Right lung (tissue), 5 donors: ENCODE measurements around the gene TSPAN9. TPM values are rescaled to one million over a fixed set of nuclear protein-coding genes. Genes with fewer than 3 reads are reported as not detected.
"Not testable (repeated sequence)": the region's sequence is repeated elsewhere in the genome, so short reads cannot be mapped to it uniquely, and the experiment has no call there.

ENCODE experiments used
- DNase-seq, 2 donors: peaks; one replicate each; pipeline ENCODE4 v3.0.0-alpha.2; 2013
- polyA plus RNA-seq, 5 donors: library from polyadenylated mRNA; unstranded; fragments of 120-200 nt; gene quantifications; one replicate each; pipeline versions ENCODE4 v1.2.1 to v1.2.3, GENCODE V29; 2013; ENCODE audit warnings: inconsistent platforms in 1 of 5, low replicate concordance in 1 of 5; ENCODE audit not compliant: insufficient read length in 5 of 5, insufficient read depth in 1 of 5

The TSPAN9 gene
- polyA plus RNA-seq, 5 donors: 81.2 to 102 (median 91.2) TPM

DNA sequence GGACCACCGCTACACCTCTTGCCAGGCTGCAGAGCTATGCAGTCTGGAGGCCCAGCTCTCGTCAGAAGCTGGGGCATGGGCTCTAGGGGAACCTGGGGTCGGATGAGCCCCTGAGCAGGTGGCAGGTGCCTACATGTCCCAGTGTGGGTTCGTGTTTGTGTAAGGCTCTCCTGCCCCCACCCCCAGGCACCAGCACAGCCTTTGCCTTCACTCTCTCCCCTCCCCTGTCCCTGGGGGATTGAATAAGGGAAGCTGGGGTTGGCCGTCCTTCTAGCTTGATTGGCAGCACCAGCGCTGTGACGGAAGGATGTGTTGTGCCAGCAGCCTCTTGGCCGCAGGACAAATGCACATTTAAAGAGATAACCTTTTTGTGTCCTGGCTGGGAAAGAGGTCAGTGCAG, 34.8 kb upstream of the TSPAN9 start:
- DNase-seq: no peak

DNA sequence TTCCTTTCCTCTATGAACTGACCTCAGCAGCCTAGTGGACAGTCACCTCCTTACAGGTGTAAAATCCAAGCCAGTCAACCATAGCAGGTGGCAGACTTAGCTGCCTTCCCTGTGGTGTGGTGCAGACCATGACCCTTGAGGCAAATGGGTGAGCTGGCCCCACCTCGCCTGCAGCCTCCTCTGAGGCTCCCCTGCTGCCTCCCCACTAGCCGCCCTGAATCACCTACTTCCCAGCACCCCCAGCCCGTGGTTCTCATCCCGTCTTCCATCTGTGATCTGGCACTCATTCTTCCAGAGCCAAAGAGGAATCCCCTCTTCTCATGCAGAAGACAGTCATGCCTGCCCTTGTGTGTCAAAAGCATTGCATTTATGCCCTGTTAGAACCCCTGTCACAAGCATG, 34.4 kb upstream of the TSPAN9 start:
- DNase-seq: no peak

DNA sequence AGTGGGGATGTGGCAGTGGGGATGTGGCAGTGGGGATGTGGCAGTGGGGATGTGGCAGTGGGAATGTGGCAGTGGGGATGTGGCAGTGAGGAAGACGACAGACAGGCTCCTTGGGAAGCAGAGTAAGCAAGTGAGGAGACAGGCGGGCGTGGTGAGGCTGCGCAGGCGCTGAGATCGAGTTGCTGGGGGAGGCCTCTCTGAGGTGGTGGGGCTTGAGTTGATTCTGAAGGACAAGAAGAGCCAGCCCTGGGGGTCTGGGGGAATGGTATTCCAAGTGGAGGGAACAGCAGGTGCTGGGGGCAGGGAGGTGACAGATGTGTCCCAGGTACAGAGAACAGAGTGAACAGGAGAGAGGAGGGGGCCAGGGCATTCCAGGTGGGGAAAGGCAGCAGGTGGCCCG, 33.8 kb upstream of the TSPAN9 start:
- no peak for DNase-seq

DNA sequence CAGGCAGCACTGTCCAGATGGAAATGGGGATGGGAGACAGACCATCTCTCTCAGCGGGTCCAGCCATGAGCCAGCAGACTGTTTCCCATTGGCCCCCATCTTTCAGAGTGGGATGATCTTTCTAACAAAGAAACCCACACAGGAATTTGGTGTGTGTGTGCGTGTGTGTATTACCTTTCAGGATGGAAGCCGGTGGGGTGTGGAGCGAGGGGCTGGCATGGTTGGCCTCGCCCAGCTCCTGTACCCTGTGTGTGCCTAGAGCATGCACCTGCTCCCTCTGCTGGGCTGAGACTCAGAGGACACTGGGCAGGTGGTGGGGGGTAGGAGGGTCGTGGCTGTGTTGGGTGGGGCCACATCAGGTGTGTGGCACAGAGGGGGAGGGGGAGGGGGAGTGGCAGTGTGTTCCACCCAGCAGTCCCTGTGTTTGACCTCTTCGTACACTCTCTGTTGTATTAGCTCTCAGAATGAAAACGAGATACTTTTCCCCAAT, 33.0 kb upstream of the TSPAN9 start:
- DNase-seq: no peak

DNA sequence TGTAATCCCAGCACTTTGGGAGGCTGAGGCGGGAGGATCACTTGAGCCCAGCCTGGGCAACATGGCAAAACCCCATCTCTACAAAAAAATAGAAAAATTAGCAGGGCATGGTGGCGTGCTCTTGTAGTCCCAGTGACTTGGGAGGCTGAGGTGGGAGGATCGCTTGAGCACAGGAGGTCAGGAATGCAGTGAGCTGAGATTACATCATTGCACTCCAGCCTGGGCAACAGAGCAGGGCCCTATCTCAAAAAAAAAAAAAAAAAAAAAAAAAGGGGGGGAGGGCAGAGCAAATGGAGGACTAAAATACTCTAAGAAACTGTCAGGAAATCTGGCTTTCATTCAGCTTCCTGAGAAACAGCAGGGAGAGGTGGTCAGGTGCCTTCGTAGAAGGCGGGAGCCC, 31.7 kb upstream of the TSPAN9 start:
- DNase-seq: no peak

DNA sequence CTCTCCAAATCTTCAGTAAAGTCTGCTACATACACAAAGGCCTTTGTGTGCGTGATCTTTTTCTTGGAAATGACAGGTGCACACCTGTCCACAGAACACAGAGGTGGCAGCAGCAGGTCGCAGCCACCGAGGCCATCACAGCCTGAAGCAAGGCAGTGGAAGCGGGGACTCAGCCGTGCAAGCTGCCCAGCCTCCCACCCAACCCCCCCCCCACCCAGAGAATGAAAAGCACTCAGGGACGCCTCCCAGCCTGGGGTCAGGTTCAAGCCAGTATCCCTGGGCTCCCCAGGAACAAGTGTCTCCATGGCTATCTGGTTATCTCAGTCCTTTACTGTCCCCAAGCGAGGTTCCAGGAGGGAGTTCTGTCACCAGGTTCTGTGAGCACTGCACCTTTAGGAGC, 31.2 kb upstream of the TSPAN9 start:
- DNase-seq: no peak

DNA sequence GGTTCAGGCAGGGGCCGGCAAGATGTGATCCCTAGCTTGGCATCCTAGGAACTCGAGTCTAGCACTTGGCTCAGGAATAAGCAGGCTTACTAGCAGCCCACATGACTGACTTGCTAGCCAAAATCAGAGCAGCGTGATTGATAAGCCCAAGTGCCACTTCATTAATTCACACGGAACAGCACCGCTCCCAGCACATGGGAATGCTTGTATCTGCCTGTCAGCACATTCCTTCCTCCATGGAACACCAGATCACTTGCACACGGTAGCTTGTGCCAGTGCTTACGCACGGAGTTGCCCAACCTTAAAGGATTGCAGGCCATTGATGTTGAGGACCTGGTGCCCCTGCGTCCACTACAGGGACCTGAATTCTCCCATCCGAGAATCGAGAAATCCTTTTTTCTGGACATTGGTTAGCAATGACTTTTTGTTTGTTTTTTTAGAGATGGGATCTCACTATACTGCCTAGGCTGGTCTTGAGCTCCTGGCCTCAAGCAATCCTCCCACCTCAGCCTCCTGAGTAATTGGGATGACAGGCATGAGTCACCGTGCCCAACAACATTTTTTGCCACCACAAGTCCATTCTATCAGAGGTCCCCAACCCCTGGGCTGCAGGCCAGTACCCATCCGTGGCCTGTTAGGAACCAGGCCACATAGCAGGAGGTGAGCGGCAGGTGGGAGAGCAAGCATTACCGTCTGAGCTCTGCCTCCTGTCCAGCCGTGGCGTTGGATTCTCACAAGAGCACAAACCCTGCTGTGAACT, 30.6 kb upstream of the TSPAN9 start:
- no peak for DNase-seq

DNA sequence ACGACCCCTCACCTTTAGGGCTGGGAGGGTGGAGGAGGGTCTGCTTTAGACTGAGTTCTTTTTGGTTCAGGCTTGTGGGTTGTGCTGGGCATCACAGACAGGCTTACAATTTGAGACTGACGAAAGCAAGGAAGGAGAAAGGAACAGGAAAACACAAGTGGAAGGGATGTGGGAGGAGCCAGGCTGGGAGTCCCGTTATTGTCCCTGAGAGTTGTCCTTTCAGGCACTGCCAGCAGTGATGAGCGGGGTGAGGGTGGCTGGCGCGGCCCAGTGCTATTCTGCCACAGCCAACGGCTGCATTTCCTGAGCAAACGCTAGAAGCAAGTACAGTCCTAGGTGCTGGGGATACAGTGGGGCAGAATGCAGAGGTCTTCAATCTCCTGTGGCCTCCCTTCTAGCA, 29.2 kb upstream of the TSPAN9 start:
- no peak for DNase-seq

DNA sequence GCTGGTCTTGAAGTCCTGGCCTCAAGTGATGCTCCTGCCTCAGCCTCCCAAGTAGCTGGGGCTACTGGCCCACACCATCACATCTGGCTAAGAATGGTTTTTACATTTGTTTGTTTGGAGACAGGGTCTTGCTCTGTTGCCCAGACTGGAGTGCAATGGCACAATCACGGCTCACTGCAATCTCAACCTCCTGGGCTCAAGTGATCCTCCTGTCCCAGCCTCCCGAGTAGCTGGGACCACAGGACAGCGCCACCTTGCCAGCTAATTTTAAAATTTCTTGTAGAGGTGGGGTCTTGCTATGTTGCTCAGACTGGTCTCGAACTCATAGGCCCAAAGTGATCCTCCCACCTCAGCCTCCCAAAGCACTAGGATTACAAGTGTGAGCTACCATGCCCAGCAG, 28.6 kb upstream of the TSPAN9 start:
- DNase-seq: no peak

DNA sequence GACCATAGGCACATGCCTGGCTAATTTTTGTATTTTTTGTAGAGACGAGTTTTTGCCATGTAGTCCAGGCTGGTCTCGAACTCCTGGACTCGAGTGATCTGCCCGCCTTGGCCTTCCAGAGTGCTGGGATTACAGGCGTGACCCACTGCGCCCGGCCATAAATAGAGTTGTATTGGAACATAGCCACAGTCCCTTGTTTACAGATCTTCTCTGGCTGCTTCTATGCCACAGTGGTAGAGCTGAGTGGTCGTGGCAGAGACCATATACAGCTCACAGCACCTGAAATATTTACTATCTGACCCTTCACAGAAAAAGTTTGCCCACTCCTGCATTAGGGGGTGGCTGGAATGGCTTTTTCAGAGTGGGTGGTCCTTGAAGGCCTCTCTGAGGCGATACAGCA, 28.0 kb upstream of the TSPAN9 start:
- no peak for DNase-seq

DNA sequence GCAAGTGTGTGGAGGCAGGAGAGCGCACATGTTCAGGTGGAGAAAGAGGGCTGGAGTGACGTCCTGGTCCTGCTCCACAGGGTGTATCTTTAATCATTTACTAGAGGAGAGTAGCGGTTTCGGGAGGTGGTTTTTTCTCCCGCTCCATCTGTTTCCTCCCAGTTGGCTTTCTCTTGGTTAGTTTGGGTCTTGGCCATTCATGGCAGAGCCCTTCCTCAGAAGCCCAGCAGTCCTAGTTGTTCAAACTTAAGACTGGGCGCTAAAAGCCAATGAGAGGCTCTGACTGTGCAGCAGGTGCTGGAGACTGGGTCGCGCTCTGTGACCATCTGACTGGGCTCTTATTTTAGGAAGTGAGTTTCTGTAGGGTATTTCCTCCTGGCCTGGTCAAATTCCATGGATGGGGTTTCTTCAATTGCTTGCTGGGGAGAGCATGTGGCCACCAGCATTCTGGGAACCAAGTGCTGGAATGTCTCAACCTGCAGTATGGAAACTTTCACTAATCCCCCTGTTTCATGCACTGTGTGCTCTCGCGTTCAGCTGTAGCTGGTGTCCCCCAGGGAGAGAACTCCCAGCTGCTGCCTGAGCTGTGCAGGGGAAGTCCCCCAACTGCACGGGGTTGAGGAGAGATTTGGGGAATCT, 27.4 kb upstream of the TSPAN9 start:
- DNase-seq: no peak

DNA sequence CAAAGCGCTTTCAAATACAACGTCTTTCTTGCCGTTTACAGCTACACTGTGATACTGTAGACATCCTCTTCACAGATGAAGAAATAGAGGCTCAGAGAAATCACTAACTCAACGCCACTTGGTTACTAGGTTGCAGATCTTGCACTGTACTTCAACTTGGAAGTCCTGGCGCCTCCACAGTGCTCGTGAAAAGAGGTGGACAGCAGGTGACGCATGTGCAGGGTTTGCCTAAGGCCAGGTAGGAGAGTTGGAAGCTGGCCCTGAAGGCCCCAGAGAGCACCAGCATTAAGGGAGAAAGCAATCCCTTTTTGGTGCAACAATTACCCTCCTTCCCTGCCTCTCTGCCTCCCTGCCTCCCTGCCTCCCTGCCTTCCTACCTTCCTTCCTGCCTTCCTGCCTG, 22.8 kb upstream of the TSPAN9 start:
- DNase-seq: no peak

DNA sequence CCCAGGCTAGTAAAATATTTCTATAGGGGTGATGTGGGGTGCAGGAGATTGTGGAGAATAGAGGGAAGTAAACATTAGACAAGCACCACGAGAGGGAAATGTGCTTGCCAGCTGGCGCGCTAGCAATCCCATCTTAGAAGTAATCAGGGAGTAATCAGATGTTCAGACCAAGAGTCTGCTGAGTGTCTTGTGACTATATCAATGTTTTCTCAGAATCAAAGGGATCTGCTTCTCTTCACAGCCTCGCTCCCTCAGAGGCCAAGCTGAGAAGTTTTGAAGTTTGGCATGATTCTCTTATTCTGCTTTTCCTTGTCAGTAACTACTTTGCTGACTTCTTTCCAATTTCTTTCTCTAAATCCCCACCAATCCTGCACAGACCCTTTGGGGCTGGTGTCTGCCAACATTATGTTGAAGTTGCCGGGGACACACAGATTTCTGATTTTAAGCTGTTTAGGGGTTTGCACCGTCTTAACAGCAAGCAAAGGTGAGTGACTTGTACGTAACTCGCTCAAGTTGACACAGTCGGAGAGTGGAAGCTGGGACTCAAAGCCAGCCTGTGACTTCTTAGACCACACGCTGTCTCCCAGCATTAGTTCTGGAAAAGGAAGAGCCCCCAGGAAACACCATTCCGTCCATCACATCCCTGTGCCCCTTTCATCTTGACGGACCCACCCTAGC, 22.0 kb upstream of the TSPAN9 start:
- peak; percentile 82 to 87 for DNase-seq

DNA sequence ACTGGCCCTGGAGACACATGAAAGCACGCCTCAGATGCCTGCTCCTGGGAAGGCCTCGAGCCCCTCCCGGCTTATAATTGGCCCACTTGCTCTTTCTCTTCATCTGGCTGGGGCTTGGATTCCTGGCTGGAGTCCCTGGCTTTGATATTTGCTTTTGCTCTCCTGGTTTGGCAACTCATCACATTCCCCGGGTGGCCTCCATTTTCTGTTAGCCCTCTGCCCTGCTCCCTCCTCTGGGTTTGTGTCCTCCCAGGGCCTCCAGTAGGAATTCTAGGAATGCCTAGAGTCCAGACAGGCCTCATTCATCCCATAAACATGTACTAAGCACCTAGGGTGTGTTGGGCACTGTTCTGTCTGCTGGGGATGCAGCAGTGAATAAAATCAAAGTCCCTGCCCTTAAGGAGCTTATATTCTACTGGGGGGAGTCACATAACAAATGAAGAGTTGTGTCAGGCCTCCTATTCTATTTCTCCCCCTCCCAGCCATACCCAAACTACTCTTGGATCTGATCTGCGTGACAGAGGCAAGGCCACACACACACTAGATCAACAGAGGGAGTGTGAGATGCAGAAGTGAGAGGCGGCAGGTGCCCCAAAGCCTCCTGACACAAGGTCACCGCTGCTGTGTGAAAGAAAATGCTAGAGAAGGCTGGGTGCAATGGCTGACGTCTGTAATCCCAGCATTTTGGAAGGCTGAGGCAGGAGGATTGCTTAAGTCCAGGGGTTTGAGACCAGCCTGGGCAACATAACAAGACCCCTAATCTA, 21.3 kb upstream of the TSPAN9 start:
- no peak for DNase-seq

DNA sequence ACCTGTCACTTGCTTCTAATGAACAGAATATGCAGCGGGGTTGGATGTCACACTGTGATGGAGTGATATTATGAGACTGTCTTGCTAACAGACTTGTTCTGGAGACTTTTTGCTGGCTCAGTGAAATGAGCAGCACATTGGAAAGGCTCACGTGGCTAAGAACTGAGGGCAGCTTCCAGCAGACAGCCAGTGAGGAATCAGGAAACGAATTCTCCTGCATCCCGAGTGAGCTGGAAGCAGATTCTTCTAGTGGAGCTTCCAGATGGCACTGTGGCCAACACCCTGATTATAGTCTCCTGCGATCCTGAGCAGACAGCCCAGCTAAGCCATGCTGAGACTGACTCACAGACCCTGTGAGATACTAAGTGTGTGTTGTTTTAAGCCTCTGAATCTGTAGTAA, 16.1 kb upstream of the TSPAN9 start:
- DNase-seq: no peak

DNA sequence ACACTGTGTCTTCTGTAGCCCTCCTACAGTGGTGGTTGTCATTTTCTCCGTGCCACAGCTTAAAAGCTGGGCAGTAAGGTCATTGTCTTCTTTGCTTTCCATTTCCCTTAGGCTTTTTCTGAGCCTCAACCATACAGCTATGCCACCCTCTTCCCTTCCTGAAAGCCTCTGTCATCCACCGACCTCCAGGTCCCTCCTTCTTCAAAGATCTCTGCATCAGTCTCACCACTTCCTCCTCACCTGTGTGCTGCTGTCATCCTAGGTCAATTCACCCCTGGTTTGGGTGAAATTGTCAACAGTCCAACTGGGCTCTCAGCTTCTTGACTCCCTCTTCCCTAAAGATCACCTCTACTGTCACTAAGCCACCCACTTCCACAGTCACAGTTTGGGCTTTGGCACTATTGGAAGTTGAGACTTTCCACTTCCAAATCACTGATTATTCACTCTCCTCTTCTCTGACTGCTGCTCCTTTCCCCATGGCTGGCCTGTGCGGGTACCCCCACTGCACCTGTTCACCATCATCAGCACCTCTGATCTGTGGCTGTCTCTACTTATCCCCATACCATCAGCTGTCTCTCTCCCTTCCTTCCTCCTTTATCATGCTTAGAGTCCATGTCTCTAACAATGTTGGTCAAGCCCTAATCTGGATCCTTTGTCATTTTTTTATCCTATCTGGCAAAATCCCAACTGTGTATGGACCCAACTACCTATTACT, 15.5 kb upstream of the TSPAN9 start:
- no peak for DNase-seq

DNA sequence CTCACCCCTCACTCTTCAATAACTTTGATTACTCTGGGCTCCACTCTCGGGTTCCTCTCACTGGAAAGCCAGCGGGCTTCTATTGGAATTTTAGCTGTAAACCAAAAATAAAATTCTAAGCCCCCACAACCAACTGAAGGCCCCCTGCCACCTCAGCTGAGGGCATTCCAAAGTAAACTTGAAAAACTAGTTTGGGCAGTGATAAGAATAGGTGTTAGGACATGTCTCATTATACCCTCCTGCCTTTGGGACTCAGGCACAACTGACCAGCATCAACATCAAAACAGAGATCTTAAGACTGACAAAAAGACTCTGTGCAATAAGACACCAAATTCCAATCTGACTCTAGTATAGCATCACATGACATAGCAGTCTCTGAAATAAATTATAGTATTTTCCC, 11.9 kb upstream of the TSPAN9 start:
- no peak for DNase-seq

DNA sequence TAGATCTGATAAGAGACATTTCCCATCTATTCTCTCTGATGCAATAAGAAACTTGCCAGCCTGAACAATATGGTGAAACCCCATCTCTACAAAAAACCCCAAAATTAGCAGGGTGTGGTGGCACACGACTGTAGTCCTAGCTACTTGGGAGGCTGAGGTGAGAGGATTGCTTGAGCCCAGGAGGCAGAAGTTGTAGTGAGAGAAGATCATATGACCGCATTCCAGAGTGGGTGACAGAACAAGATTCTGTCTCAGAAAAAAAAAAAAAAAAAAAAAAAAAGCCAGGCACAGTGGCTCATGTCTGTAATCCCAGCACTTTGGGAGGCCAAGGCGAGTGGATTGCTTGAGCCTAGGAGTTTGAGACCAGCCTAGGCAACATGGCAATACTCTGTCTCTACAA, 11.3 kb upstream of the TSPAN9 start:
- DNase-seq: not testable (repeated sequence)

DNA sequence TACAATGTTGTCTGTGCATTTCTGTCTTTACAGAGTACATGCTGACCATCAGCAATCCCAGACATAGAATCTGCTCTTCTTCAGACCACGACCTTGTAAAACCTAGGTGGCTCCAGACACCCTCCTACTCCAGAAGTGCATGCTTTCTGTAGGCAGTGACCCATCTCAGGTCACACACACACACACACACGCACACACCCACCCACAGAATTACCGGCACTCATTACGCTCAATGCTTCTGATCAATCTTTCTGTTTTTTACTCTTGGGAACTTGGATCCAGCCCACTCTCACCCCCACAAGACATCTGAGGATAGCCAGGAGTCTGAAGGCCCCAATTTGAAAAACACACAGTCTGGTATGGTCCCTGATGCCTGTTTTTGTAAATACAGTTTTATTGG, 7.5 kb upstream of the TSPAN9 start:
- no peak for DNase-seq

DNA sequence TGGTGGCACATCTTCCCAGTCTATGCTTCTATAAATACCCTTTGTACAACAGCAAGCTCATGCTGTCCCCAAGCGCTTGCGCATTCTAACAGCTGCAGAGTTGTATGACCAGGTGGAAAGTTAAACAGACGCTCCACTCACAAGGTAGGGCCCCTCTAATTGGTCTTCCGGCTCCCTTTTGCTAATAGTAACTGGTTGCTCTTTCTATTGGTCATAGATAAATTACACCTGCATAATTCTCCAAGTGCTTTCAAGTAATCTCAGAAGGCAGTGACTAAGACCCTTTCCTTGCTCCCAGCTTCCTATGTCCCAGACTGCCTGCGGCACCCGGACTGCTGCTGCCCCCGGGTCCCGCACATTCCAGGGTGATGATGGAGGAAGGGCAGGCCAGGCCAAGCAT, 6.1 kb upstream of the TSPAN9 start:
- no peak for DNase-seq

DNA sequence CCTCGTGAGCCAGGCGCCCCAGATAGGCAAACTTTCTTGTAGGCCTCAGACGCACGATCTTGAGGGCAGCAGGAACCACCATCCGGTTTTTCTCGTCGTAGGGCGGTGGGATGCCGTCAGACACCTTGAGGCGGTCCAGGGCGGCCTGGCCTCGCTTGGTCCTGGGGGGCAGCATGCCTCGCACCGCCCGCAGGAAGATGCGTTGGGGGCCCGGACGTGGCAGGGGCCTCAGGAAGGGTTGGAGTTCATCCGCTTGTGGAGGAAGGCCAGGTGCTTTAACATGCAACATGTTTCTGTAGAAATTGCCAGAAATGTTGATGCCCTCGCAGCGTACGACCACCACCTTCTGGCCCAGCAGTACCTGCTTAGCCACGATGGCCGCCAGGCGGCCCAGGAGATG, 5.5 kb upstream of the TSPAN9 start:
- DNase-seq: no peak
